ENCODE measurements around the gene GRIN2A.
A peak's percentile ranks its signal among the peaks of the same experiment; 100 is the strongest.

GRIN2A gene

GRCh38 chr16:10088380-10088793, 93.8 kb downstream of the GRIN2A start:
- DNase-seq: peak in 2 of 58 donors; percentile 23 to 26

DNA sequence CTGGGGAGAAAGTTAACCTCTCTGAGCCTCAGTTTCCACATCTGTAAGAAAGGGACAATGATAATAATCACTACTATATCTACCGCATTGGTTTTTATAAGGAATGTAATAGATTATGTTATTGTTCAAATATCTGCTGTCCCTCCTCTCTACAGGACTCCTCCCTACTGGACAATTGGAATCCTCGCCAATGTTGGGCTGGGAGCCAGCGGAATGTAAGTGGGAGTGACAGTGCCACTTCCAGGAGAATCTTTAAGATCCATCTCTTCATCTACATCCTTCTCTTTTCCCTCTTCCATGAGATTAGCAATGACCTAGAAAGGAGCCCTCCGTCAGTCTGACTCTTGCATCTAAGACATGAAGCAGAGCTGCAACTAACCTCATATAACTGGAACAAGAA, 95.1 kb downstream of the GRIN2A start:
- DNase-seq: no peak

DNA sequence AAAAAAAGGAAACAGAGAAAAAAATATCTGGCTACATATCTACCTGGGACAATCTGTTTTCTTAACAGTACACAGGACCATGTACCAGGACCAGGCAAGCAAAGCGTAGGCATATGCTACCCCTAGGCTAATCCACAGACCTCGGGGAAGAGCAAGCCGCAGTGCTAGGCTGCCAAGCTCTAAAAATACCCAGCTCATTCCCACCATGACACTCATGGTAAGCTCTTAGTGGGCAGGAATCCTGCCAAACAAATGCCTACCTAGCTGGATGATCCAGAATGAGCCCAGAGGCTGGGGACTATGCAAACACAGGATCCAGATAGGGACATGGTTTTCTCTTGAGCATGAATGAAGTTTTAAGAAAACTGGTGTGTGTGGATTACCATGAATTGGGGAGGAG, 95.6 kb downstream of the GRIN2A start:
- peak in 3 of 58 donors; percentile 8 to 46 (median 14) for DNase-seq

DNA sequence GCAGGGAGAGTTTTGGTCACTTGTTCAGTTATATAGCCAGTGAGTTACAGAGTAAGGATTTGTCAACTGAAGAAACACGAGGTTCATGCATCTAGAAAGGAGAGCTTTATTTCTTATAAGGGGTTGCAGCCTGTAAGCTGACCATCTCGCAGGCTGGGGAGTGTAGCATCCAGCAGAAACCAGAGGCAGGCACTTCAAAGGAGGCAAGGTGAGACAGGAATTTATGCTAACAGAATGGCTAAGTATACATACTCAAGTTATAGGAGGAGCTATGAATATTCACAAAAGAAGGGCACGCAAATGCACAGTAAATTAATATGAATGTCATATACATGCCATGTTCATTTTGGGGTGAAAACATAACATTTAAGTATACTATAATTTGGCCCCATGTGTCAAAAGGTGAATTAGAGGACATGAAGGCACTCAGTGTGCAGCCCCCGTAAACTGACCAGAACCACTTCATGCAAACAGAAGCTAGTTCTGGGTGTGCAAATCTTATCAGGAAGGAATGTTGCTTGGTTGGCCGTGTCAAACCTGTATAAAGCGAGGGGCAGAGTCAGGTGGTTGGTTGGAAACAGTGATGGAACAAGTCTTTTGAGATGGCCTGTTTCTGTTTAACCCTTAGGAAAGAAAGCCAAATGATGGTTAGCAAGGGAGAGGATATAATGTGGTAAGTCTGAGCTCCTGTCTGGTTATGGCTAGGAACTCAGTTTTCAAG, 97.0 kb downstream of the GRIN2A start:
- no peak for DNase-seq

DNA sequence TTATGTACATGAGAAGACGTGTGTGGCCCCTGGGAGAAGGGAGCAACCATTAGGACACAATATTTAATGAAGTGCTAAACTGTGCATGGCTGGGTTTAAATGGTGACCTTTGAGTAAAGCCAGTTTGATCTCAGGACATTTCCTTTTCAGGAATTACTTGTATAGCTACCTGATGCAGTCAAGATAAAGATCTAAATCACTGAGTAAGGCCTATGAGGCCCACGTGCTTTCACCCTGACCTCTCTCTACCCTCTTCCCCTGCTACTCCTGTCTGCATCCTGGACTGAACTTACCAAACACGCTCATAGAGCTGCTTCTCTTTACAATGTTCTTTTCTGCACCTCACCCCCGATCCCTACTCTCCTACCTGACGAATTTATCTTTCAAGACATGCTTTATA, 98.9 kb downstream of the GRIN2A start:
- DNase-seq: no peak

DNA sequence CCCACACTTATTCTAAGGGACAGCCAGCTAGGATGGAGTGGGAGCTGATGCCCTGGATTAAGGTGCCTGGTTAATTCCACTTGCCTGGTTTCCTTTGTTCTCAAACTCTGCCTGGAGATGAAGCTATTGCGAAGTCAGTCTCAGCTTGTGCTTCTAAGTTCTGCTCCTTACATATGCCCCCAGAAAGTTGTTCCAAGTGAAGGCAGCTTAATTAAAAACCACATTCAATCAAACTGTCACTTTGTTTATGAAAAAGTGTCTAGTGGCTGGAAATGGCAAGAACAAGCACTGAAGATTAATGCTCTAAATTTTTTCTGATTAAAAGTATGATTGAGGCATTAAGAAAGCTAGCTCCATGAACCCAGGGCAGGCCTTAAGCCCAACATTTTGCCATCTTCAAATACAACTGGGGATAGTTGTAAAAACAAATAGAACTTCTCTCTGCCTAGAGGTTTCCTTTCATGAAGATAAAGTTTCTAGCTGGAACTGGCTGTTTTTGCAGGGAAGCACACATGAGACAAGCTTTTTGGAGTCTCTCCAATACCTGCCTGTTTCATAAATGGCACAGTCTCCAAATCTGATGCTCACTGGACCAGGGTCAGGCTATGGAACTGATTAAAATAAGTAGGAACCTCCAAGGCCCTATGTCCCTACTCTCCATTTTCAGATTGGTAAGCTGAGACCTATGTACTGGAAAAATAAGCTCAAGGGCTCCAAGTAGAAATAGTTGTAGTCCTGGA, 100.9 kb downstream of the GRIN2A start:
- no peak for DNase-seq

GRCh38 chr16:10080051-10080772, 102.0 kb downstream of the GRIN2A start:
- DNase-seq: peak in 52 of 58 donors; percentile 7 to 89 (median 52)

DNA sequence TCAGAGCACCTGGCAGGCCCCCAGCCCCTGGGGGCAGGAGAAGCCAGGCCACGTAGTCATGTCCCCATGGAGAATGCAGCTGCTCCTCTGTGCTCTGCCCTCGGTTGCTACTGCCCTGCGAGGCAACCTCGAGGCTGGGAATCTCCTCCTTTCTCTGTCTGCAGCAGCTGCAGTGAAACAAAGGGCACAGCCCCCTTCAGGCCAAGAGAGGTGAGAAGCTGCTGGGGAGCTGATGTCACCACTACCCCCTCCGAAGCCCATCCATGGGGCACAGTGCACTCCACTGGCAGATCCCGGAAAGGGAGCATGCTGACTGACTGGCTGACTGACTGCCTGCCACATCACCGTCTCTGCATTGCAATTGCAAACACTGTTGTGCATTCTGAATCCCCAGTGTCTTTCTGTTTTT, 103.7 kb downstream of the GRIN2A start:
- DNase-seq: peak in 6 of 58 donors; percentile 3 to 41 (median 12)

GRCh38 chr16:10077861-10078260, 104.4 kb downstream of the GRIN2A start:
- DNase-seq: no peak

DNA sequence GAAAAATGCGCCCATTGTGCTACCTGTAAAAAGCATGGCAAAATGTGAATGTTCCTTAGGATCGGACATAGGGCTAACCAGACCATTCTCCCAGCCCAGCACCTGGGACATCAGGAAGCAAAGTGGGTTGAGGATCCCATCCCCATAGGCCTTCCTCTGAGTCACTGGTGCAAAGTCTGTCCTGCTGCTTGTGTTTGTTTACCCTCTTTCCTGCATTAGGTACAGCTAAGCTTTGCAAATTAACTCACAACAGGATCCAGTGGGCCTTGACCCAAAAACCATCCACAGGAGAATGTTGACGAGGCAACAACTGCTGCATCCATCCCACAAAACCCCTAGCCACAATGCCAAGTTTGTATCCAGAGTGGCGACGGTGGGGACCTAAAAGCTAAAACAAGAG, 106.2 kb downstream of the GRIN2A start:
- DNase-seq: no peak

DNA sequence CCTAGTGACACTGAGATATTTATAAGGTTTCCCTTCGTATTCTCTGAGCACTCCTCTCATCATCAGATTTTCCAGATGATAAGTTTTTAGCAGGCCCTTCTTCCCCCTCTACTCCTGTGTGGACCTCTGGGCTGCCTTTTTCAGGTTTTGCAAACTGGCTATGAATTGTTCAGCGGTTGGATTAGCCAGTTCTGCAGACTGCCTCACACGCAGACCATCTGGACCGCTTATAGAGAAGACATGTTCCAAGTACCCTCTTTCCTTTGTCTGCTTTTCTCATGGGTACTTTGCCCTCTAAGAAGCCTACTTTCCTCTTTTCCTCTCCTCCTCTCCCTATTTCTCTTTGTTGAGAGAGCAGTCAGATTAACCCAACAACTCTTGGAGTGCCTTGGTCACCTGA, 111.6 kb downstream of the GRIN2A start:
- no peak for DNase-seq

GRCh38 chr16:10069374-10069773, 112.9 kb downstream of the GRIN2A start:
- peak in 31 of 58 donors; percentile 2 to 83 (median 29) for DNase-seq

GRCh38 chr16:10067835-10068234, 114.4 kb downstream of the GRIN2A start:
- DNase-seq: no peak

DNA sequence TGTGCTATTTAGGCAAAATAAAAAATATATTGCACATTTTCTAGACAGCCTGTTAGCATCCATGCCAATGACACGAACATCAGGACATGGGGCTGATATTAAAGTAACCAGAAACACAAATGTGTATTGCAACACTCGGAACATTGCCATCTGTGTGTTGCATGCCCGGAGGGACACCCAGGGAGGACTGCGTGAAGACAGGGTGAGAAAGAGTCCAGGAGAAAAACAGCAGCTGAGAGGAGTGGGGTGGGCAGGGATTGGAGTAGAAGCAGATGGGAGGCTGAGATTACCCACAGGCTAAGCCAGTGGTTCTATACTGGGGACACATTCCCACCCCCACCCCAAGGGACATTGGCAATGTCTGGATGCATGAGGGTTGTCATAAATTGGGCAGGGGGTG, 114.8 kb downstream of the GRIN2A start:
- no peak for DNase-seq

DNA sequence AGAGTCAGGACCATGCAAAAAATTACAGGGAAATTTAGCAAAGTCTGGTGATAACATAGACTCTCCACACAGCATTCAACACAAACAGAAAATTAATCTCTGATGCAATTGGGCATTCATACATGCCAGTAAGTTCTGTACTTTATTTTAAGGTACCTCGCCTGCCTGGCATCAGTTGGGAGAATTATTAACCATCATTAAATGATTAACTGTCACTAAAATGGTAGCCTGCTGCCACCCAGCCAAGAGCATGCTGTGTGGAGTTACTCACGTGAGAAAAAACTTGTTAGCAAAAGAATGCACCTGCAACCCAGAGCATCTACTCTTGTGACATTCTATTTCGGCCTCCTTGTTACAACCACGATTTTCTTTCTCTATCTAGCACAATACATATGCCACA, 117.2 kb downstream of the GRIN2A start:
- DNase-seq: no peak

DNA sequence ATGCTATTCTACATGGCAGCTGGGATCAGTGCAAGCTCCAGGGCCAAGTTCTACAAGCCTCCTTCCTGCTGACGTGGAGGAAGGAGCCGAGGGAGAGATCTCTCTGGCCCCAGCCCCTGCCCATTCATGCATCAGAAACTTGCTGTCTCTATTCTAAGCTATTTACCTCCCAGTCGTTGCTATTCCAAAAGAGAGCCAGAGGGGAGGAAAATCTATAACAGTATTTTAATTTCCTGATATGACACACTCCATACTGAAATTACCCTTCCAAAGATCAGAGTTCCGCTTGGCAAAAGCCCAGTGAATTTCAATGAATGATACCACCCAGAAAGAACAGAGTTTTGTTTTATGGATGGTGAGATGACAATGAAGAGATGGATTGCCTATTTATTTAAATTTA, 133.4 kb downstream of the GRIN2A start:
- no peak for DNase-seq

- DNase-seq: no peak
Observed at GRCh38 chr16:10045947-10046346, 136.3 kb downstream of the GRIN2A start.

DNA sequence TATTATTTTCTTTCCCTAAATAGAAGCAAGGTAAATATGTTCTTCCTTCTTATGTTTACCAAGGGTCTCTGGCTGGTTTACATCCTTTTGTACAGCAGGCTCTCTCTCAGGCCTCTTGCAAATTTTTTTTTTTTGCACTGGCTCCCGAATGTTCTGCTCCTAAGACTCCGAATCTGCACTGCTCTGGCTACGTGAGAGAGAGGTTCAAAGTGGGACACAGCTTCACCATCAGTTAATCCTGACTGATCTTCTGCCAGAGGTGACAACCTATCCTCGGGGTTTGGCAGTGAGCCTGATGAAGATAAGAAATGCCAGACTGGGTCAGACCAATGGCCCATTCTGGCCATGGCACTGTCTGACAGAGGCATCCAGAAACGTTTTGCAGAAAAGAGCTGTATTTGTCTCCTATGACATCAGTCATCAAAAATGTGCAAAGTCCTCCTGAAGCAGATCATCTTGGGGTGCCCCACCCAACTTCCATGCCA, 136.9 kb downstream of the GRIN2A start:
- no peak for DNase-seq

DNA sequence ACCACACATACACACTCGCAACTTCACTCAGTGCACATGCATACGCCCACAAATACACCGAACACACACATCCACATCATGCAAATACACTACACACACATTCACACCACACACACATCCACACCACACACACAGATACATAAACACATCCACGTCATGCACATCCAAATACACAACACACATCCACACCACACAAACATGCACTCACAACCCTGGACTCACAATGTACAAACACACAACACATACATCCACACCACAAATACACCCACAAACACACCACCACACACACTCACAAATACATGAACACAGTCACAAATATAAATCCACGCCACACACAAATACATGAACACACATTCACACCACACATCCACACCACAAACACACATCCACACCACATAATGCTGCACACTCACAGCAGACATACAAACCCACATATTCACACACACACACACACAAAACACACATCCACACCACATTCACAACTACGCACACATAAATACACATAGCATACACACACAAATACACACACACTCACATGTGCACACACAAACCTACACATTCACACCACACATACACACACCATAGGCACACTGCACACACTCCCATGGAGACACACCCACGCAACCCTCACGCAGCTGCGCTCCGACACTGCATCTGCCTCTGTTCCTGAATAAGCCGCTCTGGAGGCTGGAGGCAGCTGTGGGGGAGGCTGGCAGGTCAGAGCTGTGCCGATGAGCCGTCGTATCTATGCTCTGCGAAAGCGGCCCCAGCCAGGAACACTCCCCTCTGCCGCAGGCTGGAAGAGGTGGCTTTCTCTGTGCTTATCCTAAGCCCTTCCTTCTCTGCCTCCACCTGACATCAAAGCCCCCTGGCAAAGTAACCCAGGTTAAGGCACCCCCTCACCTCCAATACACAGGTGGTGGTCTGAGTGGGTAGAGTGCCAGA, 141.8 kb downstream of the GRIN2A start:
- peak in 23 of 58 donors; percentile 4 to 54 (median 16) for DNase-seq

- DNase-seq: peak in 50 of 58 donors; percentile 4 to 64 (median 35)
Observed at GRCh38 chr16:10039220-10040096, 142.8 kb downstream of the GRIN2A start.

All from anterior cingulate cortex (tissue), 58 donors.